K562 (cell line): ENCODE measurements around the gene SPOCD1. TPM values are rescaled to one million over a fixed set of nuclear protein-coding genes. Genes with fewer than 3 reads are reported as not detected.

Experiments
- ATAC-seq: fragments of 200-7000 bp; cut with Tn5 transposase; 3 replicates; pipeline ENCODE4 v1.9.1; 2020; ENCODE audit warnings: moderate library complexity
- BruUV-seq: library from RNA; stranded (reverse); fragments of 400-500 nt; replicated peaks from 2 replicates; lab custom pipeline; 2021; lab: Mats Ljungman, UMichigan
- CTCF ChIA-PET: fragments of 300-600 bp; formaldehyde crosslinking; extraction: SDS; loops from one replicate; lab custom pipeline; 2021; ENCODE audit warnings: low intra/inter-chr PET ratio; lab: Yijun Ruan, JAX
- POLR2A ChIA-PET: fragments of 300-600, 350-650 bp; sonication (Branson Sonifier 250); formaldehyde crosslinking; extraction: SDS; loops from one replicate; lab custom pipeline; 2021; ENCODE audit warnings: antibody characterized with exemption, inconsistent platforms; lab: Yijun Ruan, JAX
- DNase-seq, 4 experiments: peaks; one replicate each; pipeline versions ENCODE4 v3.0.0 to v3.0.0-alpha.2; 2011 to 2018; ENCODE audit warnings: low spot score in 3 of 4, mixed read lengths in 3 of 4; ENCODE audit errors: extremely low read depth in 1 of 4
- FAIRE-seq: peaks from 2 replicates; lab custom pipeline; 2011; peaks lifted over from hg19 to GRCh38; lab: Jason Lieb, UNC
- H2AFZ ChIP-seq: 2 replicates; pipeline ENCODE4 v1.6.0; 2011; ENCODE audit warnings: low read depth, low read length, control low read depth, inconsistent platforms
- H3K27ac ChIP-seq: fragments of 200-600 bp; 3 replicates; pipeline ENCODE4 v1.8.0; 2011; ENCODE audit warnings: low read depth, mild to moderate bottlenecking, control low read depth, inconsistent platforms, low read length, moderate library complexity, mixed read lengths; ENCODE audit errors: extremely low read depth
- H3K27me3 ChIP-seq, 2 experiments: fragments of 300-600 bp in 1 of 2; 2 replicates in 1 of 2; 3 replicates in 1 of 2; pipeline versions ENCODE4 v1.6.0 to v1.8.0; 2011; ENCODE audit warnings: inconsistent platforms in 2 of 2, low read length in 2 of 2, mild to moderate bottlenecking in 1 of 2, mixed read lengths in 1 of 2, moderate library complexity in 1 of 2; ENCODE audit not compliant: control insufficient read depth in 2 of 2, insufficient read depth in 2 of 2
- H3K36me3 ChIP-seq: fragments of 300-600 bp; 3 replicates; pipeline ENCODE4 v1.8.0; 2011; ENCODE audit warnings: mild to moderate bottlenecking, low read length, inconsistent platforms; ENCODE audit not compliant: control insufficient read depth, insufficient read depth
- H3K4me1 ChIP-seq, 2 experiments: fragments of 200-600 bp in 1 of 2; replicated peaks in 1 of 2; 2 replicates in 1 of 2; 3 replicates in 1 of 2; pipeline versions ENCODE4 v1.5.1 to v1.8.0; 2011; ENCODE audit warnings: inconsistent platforms in 2 of 2, low read length in 2 of 2, mild to moderate bottlenecking in 1 of 2, mixed read lengths in 1 of 2, moderate library complexity in 1 of 2; ENCODE audit not compliant: control insufficient read depth in 2 of 2, insufficient read depth in 2 of 2
- H3K4me2 ChIP-seq: 2 replicates; pipeline ENCODE4 v1.6.1; 2011; ENCODE audit warnings: low read length, control low read depth, inconsistent platforms, mixed read lengths; ENCODE audit not compliant: insufficient read depth
- H3K4me3 ChIP-seq: fragments of 200-600 bp; sonication (generic), shearing (Covaris generic); 2 replicates; pipeline ENCODE4 v1.5.1; 2016; ENCODE audit warnings: control low read depth, inconsistent platforms
- H3K79me2 ChIP-seq: fragments of 200-600 bp; 3 replicates; pipeline ENCODE4 v1.8.0; 2011; ENCODE audit warnings: low read length, inconsistent platforms; ENCODE audit not compliant: control insufficient read depth, insufficient read depth
- H3K9ac ChIP-seq, 2 experiments: 2 replicates each; pipeline versions ENCODE4 v1.6.0 to v1.6.1; 2011; ENCODE audit warnings: low read depth in 2 of 2, low read length in 2 of 2, control low read depth in 1 of 2, inconsistent platforms in 1 of 2, mild to moderate bottlenecking in 1 of 2, mixed read lengths in 1 of 2; ENCODE audit not compliant: insufficient read depth in 1 of 2
- H3K9me1 ChIP-seq: one replicate; pipeline ENCODE4 v1.6.0; 2011; ENCODE audit warnings: inconsistent platforms, mild to moderate bottlenecking, low read length, moderate library complexity; ENCODE audit not compliant: control insufficient read depth, insufficient read depth
- H3K9me3 ChIP-seq: replicated peaks from 2 replicates; pipeline ENCODE4 v1.5.1; 2011; ENCODE audit warnings: low read depth, low read length, inconsistent platforms; ENCODE audit not compliant: control insufficient read depth, insufficient read depth
- H4K20me1 ChIP-seq: replicated peaks from 2 replicates; pipeline ENCODE4 v1.6.1; 2011; ENCODE audit warnings: low read length, inconsistent platforms, mixed read lengths; ENCODE audit not compliant: control insufficient read depth, insufficient read depth
- CREB5 ChIP-seq: fragments of 250-450 bp; sonication (Bioruptor Pico); IDR thresholded peaks from 2 replicates; pipeline ENCODE4 v1.5.0; 2020; ENCODE audit warnings: mild to moderate bottlenecking
- DDX20 ChIP-seq: fragments of 450-650 bp; IDR thresholded peaks from 2 replicates; pipeline ENCODE4 v1.6.1; 2016; ENCODE audit warnings: missing genetic modification characterization, low read depth, mild to moderate bottlenecking, missing compliant biosample characterization, moderate library complexity
- ELK1 ChIP-seq: sonication (generic); formaldehyde crosslinking; IDR thresholded peaks from 2 replicates; pipeline ENCODE4 v1.8.1; 2022; ENCODE audit warnings: missing genetic modification reagents
- PBX2 ChIP-seq, 2 experiments: IDR thresholded peaks in 1 of 2; conservative IDR thresholded peaks in 1 of 2; 2 replicates each; pipeline ENCODE4 v1.6.1; 2016; ENCODE audit warnings: low read depth in 2 of 2, mild to moderate bottlenecking in 1 of 2, missing compliant biosample characterization in 1 of 2, missing genetic modification characterization in 1 of 2, moderate library complexity in 1 of 2
- PKNOX1 ChIP-seq: fragments of 450-650 bp; IDR thresholded peaks from 2 replicates; pipeline ENCODE4 v1.6.1; 2016
- TSHZ1 ChIP-seq: fragments of 250-450 bp; sonication (Bioruptor Pico); IDR thresholded peaks from 2 replicates; pipeline ENCODE4 v1.4.0; 2020; ENCODE audit warnings: mild to moderate bottlenecking, moderate library complexity
- ZNF431 ChIP-seq: sonication (generic); formaldehyde crosslinking; IDR thresholded peaks from 2 replicates; pipeline ENCODE4 v1.8.0; 2022; ENCODE audit warnings: mild to moderate bottlenecking, missing genetic modification reagents
- ZNF445 ChIP-seq: fragments of 250-450 bp; sonication (Bioruptor Pico); IDR thresholded peaks from 2 replicates; pipeline ENCODE4 v1.4.0; 2020; ENCODE audit warnings: low read depth, mild to moderate bottlenecking, moderate library complexity
- WGBS: fragments of 100-300 bp; shearing (Covaris generic); methylation state at CpG from one replicate; pipeline ENCODE4 v1.1.6; 2016; ENCODE audit warnings: low coverage, mixed read lengths; ENCODE audit not compliant: insufficient coverage; ENCODE audit errors: missing lambda C conversion rate; 5-methylcytosine and 5-hydroxymethylcytosine counted together
- in situ Hi-C: fragments of 300-500 bp; cut with MboI; formaldehyde crosslinking; loops from 4 replicates; pipeline ENCODE4 v1.15.0; 2018; ENCODE audit warnings: inconsistent platforms, mixed read lengths
- intact Hi-C: fragments of 100-400 bp; cut with micrococcal nuclease; formaldehyde crosslinking; loops from 2 replicates; pipeline ENCODE4 v1.14.2; 2022
- polyA plus RNA-seq, 8 experiments: library from polyadenylated mRNA; depleted of rRNA in 4 of 8; stranded (reverse) in 5 of 8; unstranded in 3 of 8; fragments of >200 nt; fragmentation: Nextera tagmentation in 2 of 8; fragmentation: Illumina TruSeq in 1 of 8; extraction: Ambion mirVana in 2 of 8; extraction: Trizol in 1 of 8; gene quantifications; 2 replicates each; pipeline versions ENCODE4 v1.2.1 to v1.2.3, GENCODE V29; 2011 to 2014; ENCODE audit warnings: inconsistent platforms in 1 of 8, missing spikeins in 1 of 8
- total RNA-seq, 7 experiments: library from RNA; depleted of rRNA in 6 of 7; stranded (reverse); fragments of >200 nt in 6 of 7; fragmentation: Illumina TruSeq in 2 of 7; extraction: Trizol in 2 of 7; gene quantifications; 2 replicates each; pipeline versions ENCODE4 v1.2.1 to v1.2.3, GENCODE V29; 2011 to 2021; ENCODE audit warnings: low replicate concordance in 1 of 7

The SPOCD1 gene
- total and polyA plus RNA-seq, 9 of the 15 experiments (the other 6 are each of a cell fraction or from before 2014, with no cell fraction given), result 0.03 to 0.71 (median 0.26) TPM; not detected in 1

- BruUV-seq, result no TSS peak
- Histone ChIP-seq H3K9me1 (no peaks in the 10 kb centered on the region), H3K36me3 (no peaks in the 10 kb centered on the region), H3K9ac (peak overlapping the region in 1 of 2 experiments; percentile 24; a peak in 1 of 4 replicates), H3K4me3 (no peak overlapping the region)
- no peak for FAIRE-seq
- no peak for TF ChIP-seq TSHZ1 (CRISPR knock-in tag)
- TF ChIP-seq DDX20 (tag), result no peak
- no peak for TF ChIP-seq ZNF431 (CRISPR knock-in tag)
- TF ChIP-seq PKNOX1, result peak; percentile 69
- TF ChIP-seq CREB5 (CRISPR knock-in tag), result no peak
- no peak for TF ChIP-seq ZNF445 (CRISPR knock-in tag)
- no peak for TF ChIP-seq PBX2 (CRISPR knock-in tag; IDR thresholded peaks at IDR 0.05; ENCODE audit: low read depth)
- TF ChIP-seq PBX2 (tag; conservative IDR thresholded peaks at IDR 0.05; ENCODE audit: low read depth), result peak; percentile 30
- TF ChIP-seq ELK1 (CRISPR knock-in tag), result no peak
- TF ChIP-seq, all 486 proteins: peak for 2
- peak; percentile 17 for ATAC-seq
- CTCF ChIA-PET, result no interaction called here
- no peak for DNase-seq
- H3K4me1 ChIP-seq, result peaks cover 23 to 38% of the 10 kb centered on the region in 2 experiments; a peak in 4 of 5 replicates
- intact Hi-C loops, result no loop called here
- no peaks in the 10 kb centered on the region for H3K9me3 ChIP-seq
- no peak overlapping the region for H2AFZ ChIP-seq
- POLR2A ChIA-PET, result interaction anchor here (1.1 to 2.4 kb wide), 3 partner anchors 8 to 121 kb away, joined by 3 to 5 read pairs (median 4); no protein-coding TSS in a partner anchor
- H3K79me2 ChIP-seq, result no peaks in the 10 kb centered on the region
- no peaks in the 10 kb centered on the region for H3K27me3 ChIP-seq
- in situ Hi-C loops, result no loop called here
- H4K20me1 ChIP-seq, result no peaks in the 10 kb centered on the region
- no peak overlapping the region for H3K4me2 ChIP-seq
- no peak overlapping the region for H3K27ac ChIP-seq
- WGBS, result 70% methylated on average over 10 of the region's 10 CpGs
Observed at GRCh38 chr1:31830065-31830464, 14.2 kb upstream of the SPOCD1 start.
